Neural crest cell (in vitro differentiated cells): Measurements from ENCODE around the gene EOLA1. TPM values are rescaled to one million over a fixed set of nuclear protein-coding genes. Genes with fewer than 3 reads are reported as not detected.

Experiments used
- DNase-seq: peaks from one replicate; pipeline ENCODE4 v3.0.0; 2021; ENCODE audit warnings: low read depth, mixed read lengths, low spot score
- H3K27ac Mint-ChIP-seq: one replicate; pipeline ENCODE4 v1.8.0; 2021; ENCODE audit warnings: mild to moderate bottlenecking, mixed read lengths; ENCODE audit not compliant: unreplicated experiment
- H3K27me3 Mint-ChIP-seq: 2 replicates; pipeline ENCODE4 v1.8.0; 2021; ENCODE audit warnings: low read depth, mild to moderate bottlenecking, mixed read lengths
- H3K36me3 Mint-ChIP-seq: 2 replicates; pipeline ENCODE4 v1.8.0; 2021; ENCODE audit warnings: low read depth, mild to moderate bottlenecking, mixed read lengths
- H3K4me1 Mint-ChIP-seq: 2 replicates; pipeline ENCODE4 v1.8.0; 2021; ENCODE audit warnings: mixed read lengths
- H3K4me3 Mint-ChIP-seq: one replicate; pipeline ENCODE4 v1.8.0; 2021; ENCODE audit warnings: mild to moderate bottlenecking, mixed read lengths
- H3K9me3 Mint-ChIP-seq: 2 replicates; pipeline ENCODE4 v1.8.0; 2021; ENCODE audit warnings: mixed read lengths
- CTCF ChIP-seq: fragments of 200-600 bp; sonication (generic); conservative IDR thresholded peaks from 2 replicates; pipeline ENCODE4 v1.5.0; 2021; ENCODE audit warnings: antibody characterized with exemption, mild to moderate bottlenecking
- total RNA-seq: library from RNA; stranded (reverse); gene quantifications from 2 replicates; pipeline ENCODE4 v1.2.1, GENCODE V29; 2021

EOLA1 gene
- total RNA-seq, 1 donor from 2014 or later: 14.6 TPM

- Mint-ChIP-seq H3K27ac (no peak overlapping the region), H3K9me3 (no peaks in the 10 kb centered on the region), H3K27me3 (peaks cover 9% of the 10 kb centered on the region)
These were observed 30.4 kb upstream of the EOLA1 start for GRCh38 chrX:149510386-149510785.

GRCh38 chrX:149511081-149511480, 29.7 kb upstream of the EOLA1 start:
- DNase-seq: no peak
- TF ChIP-seq CTCF: no peak
- Mint-ChIP-seq H3K9me3 (no peaks in the 10 kb centered on the region), H3K4me1 (peaks cover 20% of the 10 kb centered on the region), H3K27ac (no peak overlapping the region), H3K36me3 (peaks cover 4% of the 10 kb centered on the region), H3K4me3 (no peak overlapping the region), H3K27me3 (peaks cover 9% of the 10 kb centered on the region)

More at GRCh38 chrX:149510386-149510785, 30.4 kb upstream of the EOLA1 start:
- Mint-ChIP-seq H3K36me3 (no peaks in the 10 kb centered on the region), H3K4me1 (peaks cover 24% of the 10 kb centered on the region), H3K4me3 (peak overlapping the region; percentile 5)
- peak; percentile 52 for TF ChIP-seq CTCF
- DNase-seq: no peak

GRCh38 chrX:149512225-149512885, 28.5 kb upstream of the EOLA1 start:
- no peak overlapping the region for H3K4me3 Mint-ChIP-seq
- H3K9me3 Mint-ChIP-seq: no peaks in the 10 kb centered on the region
- TF ChIP-seq CTCF: peak; percentile 64
- peaks cover 4% of the 10 kb centered on the region for H3K36me3 Mint-ChIP-seq
- peak; percentile 43 for DNase-seq
- H3K27ac Mint-ChIP-seq: peak overlapping the region; percentile 83
- peaks cover 20% of the 10 kb centered on the region for H3K4me1 Mint-ChIP-seq
- H3K27me3 Mint-ChIP-seq: peaks cover 9% of the 10 kb centered on the region

DNA sequence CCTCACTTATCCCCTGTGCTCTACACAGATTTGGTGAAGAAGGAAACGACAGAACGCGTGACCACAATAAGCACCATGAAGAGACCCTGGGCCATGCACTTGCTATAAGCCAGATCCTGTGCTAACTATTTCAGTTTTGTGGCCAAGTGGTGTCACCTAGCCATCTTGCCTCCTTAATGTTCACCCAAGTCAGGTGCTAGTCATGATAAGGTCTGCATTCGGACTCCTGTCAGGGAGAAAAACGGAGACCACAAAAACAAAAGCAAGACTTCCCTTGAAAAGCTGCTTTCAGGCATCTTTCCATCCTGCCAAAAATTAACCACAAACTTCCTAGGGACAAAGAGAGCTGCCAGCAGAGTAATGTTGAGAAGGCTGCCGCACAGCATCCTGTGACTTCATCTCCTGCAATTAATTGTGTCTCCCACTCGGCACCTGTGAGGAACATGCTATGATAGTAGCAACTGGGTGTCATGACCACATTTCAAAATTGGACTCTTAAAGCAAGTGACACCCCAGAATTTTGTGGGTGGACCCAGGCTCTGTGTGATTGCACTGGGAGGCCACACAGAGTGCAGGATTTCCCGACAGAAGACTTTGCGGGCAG, 26.9 kb upstream of the EOLA1 start:
- H3K9me3 Mint-ChIP-seq: no peaks in the 10 kb centered on the region
- no peak for TF ChIP-seq CTCF

GRCh38 chrX:149515954-149516602, 24.7 kb upstream of the EOLA1 start:
- no peak for TF ChIP-seq CTCF
- H3K27ac Mint-ChIP-seq: no peak overlapping the region
- H3K36me3 Mint-ChIP-seq: peaks cover 8% of the 10 kb centered on the region
- peaks cover 3% of the 10 kb centered on the region for H3K9me3 Mint-ChIP-seq
- no peak overlapping the region for H3K4me3 Mint-ChIP-seq
- H3K27me3 Mint-ChIP-seq: peaks cover 4% of the 10 kb centered on the region
- no peak for DNase-seq
- peaks cover 12% of the 10 kb centered on the region for H3K4me1 Mint-ChIP-seq

More for the DNA sequence above, 26.9 kb upstream of the EOLA1 start:
- DNase-seq: no peak
- H3K4me3 Mint-ChIP-seq: no peak overlapping the region
- H3K27me3 Mint-ChIP-seq: peaks cover 5% of the 10 kb centered on the region
- no peak overlapping the region for H3K27ac Mint-ChIP-seq
- H3K4me1 Mint-ChIP-seq: peaks cover 20% of the 10 kb centered on the region
- peaks cover 8% of the 10 kb centered on the region for H3K36me3 Mint-ChIP-seq
